ENCODE results near the gene PSMB11.
"Not testable (repeated sequence)": the region's sequence is repeated elsewhere in the genome, so short reads cannot be mapped to it uniquely, and the experiment has no call there.

PSMB11 gene, protein sequence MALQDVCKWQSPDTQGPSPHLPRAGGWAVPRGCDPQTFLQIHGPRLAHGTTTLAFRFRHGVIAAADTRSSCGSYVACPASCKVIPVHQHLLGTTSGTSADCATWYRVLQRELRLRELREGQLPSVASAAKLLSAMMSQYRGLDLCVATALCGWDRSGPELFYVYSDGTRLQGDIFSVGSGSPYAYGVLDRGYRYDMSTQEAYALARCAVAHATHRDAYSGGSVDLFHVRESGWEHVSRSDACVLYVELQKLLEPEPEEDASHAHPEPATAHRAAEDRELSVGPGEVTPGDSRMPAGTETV

DNA sequence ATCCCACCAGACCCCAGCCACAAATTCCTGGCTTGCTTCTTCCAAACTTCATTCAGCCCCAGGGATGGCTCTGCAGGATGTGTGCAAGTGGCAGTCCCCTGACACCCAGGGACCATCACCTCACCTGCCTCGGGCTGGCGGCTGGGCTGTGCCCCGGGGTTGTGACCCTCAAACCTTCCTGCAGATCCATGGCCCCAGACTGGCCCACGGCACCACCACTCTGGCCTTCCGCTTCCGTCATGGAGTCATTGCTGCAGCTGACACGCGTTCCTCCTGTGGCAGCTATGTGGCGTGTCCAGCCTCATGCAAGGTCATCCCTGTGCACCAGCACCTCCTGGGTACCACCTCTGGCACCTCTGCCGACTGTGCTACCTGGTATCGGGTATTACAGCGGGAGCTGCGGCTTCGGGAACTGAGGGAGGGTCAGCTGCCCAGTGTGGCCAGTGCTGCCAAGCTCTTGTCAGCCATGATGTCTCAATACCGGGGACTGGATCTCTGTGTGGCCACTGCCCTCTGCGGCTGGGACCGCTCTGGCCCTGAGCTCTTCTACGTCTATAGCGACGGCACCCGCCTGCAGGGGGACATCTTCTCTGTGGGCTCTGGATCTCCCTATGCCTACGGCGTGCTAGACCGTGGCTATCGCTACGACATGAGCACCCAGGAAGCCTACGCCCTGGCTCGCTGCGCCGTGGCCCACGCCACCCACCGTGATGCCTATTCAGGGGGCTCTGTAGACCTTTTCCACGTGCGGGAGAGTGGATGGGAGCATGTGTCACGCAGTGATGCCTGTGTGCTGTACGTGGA lies at the start of gene PSMB11:
Gene PSMB11, plus strand, starts transcription at position 51 of the 804 bp plus-strand sequence. Its CDS starts 14 bp downstream, at position 65.
- DNase-seq (ENCODE audit: low read depth), result no peak

DNA sequence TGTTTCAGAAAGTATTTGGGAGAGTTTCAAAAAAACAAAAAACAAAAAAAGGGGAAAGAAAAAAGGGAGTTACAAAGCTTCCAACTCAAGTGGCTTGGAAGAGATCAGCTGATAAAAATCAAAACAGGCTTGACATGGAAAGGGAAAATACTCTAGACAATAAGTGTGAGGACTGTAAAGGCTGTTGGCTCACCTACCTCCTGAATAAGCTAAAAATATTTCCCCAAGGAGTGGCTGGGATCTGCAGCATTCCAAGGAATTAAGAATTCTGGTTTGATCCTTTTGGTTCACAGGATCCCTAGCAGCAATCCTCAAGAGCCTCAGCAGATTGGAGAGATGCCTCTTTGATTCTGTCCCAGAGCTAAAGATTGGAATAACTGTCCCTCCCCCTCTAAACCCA lies 48.5 kb upstream of the PSMB11 start:
- no peak for DNase-seq (ENCODE audit: low read depth)

DNA sequence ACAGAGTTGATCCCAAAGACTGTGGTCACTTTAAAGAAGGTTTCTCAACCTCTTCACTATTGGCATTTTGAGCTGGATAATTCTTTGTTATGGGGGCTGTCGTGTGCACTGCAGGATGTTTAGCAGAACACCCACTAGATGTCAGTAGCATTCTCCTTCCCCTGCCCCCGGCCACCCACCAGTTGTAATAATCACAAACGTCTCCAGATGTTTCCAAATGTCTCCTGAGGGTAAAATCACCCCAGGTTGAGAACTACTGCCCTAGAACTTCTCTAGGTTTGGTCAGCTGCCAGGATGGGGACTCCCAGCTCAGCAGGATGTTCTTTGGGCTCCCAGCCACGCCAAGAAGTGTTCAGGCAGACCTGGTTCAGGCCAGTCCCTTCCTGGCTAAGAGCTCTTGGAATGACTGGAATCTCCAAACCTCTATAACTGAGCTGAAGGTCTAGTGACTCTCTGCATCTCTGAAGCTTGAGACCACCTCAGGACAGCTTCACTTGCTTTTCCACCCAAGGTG lies 47.2 kb upstream of the PSMB11 start:
- no peak for DNase-seq (ENCODE audit: low read depth)

DNA sequence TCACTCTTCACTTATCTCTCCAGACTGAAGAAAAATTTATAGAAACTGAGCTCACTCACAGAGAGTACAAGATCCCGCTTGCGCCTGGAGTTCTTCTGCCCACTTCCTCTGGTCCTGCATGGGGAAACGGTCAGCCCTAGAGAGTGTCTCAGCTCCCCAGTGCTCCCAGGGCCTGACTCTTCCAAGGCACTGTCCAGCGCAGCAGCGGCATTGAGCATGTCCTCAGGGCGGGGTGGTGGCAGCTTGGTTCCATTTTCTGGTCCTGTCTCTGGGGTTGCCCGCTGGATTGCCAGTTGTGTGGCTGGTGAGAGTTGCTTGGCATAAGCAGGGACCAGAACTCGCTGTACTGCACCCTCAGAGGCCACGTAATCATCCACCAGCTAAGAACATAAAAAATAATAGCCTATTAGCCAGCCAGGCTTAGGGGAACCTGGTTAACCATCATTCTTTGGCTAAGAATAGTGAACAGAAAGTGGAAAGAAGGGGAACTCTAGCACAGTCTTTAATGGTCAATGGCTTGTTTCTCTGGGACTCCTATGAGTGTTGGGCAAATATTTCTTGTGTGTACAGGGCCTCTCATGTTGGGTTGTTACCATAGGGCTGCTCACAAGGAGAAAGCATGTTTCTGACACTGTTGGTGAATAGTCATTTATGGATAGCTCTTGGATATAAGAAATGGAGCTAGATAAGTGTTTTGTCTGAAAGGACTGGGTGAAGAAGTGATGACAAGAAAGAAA lies 46.0 kb upstream of the PSMB11 start:
- DNase-seq (ENCODE audit: low read depth), result no peak

DNA sequence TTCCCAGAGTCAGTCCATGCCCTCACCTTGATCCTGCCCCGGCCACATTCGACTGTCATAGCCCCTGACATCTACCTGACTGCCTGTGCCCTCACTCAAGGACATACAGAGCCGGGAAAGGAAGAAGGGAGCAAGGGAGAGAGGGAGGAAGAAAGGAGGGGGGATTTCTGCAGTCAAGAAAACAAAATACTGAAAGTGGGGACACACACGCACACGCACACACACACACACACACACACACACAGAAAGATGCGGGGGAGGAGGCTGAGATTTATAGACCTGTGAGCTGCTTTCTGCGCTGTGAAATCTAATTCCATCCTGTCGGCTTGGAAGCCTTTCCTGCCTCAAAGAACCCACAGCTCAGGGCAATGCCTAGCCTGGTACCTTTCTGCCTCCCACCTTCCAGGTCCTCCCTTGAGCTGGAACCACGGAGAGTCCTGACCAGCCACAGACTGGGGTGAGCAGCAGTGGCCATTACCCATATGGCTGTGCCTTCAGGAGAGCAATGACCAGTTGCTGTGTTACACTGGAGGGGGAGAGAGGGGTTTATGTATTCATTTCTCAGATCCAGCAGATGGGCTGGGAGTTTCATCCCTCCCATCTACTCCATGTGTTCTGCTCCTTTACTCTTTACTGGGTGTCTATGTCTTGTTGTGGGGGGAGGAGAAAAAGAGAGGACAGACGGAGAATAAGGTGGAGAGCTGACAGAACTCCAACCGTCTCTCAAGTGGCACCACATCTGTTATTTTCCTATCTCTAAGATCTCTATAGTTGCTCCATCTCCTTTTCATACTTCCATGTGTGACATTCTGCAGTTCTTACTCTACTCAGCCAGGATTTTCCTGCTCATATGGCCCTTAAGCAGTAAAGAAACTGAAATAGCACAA lies 45.0 kb upstream of the PSMB11 start:
- no peak for DNase-seq (ENCODE audit: low read depth)

DNA sequence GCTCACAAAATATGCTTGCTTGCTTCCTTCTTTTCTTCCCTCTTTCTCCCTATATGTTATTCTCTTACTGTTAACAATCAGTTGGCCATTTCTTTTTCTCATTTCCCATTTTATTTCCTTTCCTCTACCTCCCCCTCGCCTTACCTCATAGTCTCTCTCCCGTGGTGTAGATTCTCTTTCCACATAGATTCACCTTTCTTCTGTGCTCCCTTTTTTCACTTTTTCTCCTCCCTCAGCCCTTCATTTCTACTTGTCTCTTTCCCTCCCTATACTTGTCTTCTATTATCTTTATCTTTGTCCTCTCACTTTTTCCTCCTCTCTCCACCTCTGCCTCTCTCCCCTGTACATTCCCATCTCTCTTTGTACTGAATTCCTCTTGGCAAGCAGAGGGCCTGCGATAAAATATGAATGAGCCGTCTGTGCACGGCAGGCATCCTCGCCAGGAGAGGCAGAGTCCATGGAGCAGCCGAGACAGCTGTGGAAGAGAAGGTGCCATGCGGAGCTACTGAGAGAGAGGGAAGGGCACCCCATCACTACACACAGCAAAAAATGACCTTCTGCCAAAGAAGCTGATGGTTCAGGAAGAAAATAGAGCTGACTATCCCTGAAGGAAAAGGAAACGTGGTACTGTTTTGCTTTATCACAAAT lies 44.2 kb upstream of the PSMB11 start:
- DNase-seq (ENCODE audit: low read depth), result no peak

DNA sequence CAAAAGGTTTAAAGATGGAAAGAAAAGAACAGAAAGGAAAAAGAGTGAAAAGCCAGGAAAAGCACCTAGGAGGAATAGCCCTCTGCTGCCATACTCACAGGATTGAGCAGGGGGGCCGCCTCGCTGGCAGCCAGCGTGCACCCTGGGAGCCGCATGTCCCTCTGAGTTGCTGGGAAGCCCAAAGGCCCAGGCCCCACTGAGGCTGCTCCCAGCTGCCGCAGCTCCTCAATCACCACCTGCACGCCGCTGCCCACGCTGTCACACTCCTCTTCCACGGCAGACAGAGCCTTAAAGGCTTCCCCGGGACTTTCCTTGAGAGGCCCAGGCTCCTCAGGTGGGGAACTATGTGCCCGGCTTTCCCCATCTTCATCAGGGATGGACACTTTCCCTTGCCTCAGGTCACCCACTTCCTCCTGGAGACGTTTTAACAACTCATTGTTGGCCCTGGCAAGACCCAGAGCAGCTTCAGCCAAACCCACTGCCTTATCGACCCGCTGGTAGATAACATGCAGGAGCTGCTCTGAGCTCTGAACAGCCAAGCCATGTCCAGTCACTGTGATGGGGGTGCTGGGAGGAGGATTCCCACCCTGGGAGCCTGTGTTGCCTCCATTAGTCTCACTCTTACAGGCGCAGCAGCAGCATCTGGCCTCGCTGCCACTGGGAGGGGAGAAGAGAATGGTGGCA lies 43.5 kb upstream of the PSMB11 start:
- DNase-seq (ENCODE audit: low read depth), result no peak

DNA sequence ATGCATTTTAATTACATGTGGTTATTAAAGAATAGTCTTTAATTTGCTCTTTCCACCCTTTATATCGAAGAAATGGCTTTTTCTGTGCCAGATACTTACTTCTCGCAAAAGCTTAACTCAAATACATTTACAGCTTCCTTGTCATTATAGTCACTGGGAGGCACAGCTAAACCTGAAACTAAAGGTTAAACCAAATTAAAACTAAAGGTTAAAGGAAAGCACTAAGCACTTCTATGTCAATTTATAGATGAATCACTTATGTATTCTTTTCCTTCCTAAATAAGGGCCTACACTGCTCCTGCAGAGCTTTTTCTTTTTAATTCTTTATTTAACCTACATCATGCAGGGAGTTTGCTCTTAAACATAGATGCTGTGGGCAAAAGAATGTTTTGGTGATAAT lies 41.2 kb upstream of the PSMB11 start:
- no peak for DNase-seq (ENCODE audit: low read depth)

DNA sequence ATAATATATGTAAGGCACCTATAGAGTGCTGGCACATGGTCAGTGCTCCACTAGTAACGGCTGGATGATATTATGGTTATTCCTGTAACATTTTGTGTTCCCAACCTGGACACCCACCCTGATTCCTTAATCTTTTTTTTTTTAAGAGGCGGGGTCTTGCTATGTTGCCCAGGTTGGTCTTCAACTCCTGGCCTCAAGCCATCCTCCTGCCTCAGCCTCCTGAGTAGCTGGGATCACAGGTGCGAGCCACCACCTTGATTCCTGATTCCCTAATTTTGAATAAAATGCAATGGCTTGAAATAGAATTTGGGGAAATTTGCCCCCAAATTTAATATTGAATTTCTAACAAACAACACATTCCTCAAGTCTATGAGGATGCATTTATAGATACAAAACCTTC lies 39.4 kb upstream of the PSMB11 start:
- no peak for DNase-seq (ENCODE audit: low read depth)

DNA sequence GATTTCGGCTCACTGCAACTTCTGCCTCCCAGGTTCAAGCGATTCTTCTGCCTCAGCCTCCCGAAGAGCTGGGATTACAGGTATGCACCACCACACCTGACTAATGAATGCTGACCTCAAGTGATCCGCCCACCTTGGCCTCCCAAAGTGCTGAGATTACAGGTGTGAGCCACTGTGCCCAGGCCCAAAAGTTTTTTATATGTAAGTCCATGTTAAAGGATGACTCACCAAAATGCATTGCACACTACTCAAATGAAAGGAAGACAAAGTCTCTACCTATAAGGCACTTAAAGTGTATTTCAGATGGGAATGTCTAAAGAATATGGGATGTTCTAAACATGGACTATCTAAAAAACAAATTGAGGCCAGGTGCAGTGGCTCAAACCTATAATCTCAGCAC lies 37.7 kb upstream of the PSMB11 start:
- not testable (repeated sequence) for DNase-seq (ENCODE audit: low read depth)

DNA sequence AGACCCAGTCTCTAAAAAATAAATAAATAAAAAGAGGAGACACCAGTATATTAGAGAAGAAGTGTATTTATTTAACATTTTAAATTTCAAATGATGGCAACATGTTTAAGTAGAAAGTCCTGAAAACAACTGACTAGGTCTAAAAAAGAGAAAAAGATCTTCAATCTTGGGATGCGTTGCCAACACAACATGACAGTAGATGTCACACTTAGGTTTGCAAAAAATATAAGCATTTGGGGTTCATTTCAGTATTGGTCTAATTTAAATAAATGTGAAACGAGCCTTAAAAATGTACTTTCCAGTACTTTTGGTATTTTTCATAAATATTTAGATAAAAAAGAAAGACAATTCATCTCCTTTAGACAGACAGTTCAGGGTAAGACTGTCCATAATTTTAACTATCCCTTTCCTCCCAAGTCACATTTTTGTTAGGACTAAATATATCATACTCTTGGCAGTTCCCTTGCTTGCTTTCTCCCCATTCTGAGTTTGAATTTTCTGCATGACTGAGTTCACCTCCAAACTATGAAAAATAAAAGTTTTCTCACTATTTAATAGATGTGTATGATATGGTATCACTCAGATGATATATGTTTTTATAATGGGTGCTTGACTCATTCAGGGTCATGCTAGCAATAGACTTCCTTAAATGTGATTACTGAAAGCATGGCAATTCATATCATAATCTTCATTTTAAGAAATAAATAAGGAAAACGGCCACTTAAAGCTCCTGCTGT lies 36.4 kb upstream of the PSMB11 start:
- no peak for DNase-seq (ENCODE audit: low read depth)

DNA sequence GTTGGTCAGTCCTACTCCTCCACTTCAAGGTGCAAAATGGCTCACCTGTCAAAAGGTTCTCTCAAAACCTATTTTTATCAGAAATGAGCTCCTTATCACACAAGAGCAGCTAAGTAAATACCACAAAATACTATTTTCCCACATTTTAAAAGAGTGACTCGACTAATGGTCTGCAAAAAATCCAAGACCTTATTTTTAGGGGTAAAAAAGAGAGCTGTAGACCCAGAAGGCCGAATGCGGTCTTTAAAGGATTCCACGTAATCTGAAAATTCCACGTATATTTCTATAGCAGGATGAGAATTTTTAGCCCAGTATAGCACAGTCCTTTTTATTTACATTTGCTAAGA lies 35.9 kb upstream of the PSMB11 start:
- no peak for DNase-seq (ENCODE audit: low read depth)

DNA sequence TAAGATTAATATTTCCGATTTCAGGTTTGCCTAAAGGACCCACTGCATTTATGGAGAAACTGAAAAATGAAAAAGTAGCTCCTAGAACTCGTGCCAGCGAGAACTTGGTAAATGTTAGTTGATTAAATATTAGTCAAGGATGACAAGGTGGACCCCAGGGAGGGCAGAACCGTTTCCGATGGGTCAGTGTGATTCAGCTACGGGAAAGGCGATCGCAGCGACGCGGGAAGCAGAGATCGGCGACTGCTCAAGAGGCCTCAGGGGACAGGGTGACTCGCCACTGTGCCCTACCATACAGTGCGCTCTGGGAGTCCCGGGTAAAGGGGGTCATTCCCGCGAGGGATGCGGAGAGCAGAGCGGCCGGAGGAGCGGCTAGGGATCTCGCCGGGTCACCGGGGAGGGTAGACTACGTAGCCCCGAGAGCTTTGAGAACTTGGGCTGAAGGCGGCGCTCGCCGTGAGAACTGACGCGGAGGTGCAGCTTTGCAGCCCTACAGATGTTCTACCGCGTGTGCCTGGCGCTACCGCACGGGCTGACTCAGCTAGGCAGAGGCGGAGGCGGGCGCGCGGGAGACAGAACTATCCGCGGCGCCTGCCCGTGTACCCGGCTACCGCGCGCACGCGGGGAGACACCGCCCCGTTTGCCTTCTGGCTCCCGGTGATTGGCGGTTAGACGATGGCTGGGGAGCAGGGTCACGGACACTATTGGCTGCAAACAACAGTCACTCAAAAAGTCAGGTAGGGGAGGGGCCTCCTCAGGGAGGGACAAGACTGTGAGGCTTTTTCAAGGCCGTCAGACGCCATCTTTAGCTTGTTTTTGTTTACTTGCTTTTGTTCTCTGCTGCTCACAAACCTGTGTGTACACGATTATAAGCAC lies 35.2 kb upstream of the PSMB11 start:
- DNase-seq (ENCODE audit: low read depth), result peak; percentile 89

DNA sequence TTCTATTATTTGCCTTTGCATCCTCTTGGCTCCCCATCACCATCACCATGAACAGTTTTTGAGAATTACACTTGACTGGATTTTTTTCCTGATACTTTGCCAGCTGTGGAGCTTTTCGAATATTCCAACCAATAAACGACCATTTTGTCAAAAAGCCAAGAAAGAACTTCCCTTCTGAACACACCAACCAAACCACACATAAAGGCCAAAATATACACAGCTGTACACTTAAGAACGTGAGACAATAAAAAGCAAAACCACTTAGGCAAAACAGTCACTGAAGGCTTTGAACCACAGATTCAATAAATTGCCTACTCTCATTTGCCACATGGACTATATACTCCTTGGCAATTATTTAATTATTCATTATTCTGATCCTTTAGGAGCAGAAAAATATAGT lies 33.2 kb upstream of the PSMB11 start:
- DNase-seq (ENCODE audit: low read depth), result no peak

DNA sequence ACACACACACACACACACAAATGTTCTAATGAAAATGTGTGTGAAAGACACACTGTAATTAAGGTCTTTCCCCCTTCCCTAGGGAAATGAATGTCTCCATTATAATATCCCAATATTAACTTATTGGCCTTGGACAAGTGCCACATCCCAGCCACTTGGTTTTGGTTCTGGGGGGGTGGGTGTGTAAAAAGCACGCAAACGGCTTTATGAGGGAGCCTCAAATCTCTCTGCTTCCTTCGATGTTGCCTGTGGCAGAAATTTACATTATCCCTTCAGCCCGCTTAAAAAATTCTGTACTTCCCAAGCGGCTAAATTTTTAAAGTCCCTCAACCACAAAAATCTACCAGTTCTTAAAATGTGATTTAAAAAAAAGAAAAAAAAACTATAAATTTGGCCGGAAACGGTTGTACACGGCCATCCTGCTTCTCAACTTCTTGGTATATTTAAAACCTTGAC lies 32.5 kb upstream of the PSMB11 start:
- DNase-seq (ENCODE audit: low read depth), result no peak

DNA sequence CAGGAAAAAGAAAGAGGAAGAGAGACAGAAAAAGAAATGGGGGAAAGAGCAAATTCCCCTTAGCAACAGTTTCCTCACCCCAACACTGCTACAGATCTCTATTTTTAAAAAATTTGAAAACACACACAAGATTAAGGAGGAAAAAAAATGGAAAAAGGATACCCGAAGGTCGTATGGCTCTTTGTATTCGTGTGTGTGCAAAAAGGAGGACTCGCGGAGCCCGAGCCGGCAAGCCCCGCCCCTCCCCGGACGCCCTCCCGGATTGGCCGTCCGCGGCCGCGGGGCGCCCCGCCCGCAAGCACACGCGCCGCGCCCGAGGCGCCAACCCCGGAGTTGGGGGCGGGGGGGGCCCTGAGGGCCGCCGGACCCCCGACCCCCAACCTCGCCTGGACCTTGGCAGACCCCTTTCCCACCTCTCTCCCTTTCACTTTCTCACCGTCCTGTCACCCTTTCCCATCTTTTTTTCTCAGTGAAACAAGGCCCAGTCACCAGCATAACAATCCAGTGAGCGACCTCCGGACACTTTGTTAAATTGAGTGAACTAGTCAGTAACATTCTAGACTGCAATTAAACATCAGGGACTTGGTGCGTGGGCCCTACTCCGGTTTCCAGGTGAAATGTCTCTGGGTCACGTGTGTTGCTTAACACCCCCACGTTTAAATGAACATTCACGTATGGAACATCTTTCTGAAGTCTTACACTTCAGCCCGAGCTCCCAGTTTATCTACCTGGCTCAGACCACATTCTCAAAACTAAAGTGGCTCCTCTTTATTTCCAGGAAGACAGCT lies 31.9 kb upstream of the PSMB11 start, which contains the start of gene C14orf93:
Gene C14orf93, minus strand, starts transcription at position 205 of the 788 bp plus-strand sequence. CDS start 11,120 bp downstream, outside the sequence.
- DNase-seq (ENCODE audit: low read depth), result peak; percentile 32

DNA sequence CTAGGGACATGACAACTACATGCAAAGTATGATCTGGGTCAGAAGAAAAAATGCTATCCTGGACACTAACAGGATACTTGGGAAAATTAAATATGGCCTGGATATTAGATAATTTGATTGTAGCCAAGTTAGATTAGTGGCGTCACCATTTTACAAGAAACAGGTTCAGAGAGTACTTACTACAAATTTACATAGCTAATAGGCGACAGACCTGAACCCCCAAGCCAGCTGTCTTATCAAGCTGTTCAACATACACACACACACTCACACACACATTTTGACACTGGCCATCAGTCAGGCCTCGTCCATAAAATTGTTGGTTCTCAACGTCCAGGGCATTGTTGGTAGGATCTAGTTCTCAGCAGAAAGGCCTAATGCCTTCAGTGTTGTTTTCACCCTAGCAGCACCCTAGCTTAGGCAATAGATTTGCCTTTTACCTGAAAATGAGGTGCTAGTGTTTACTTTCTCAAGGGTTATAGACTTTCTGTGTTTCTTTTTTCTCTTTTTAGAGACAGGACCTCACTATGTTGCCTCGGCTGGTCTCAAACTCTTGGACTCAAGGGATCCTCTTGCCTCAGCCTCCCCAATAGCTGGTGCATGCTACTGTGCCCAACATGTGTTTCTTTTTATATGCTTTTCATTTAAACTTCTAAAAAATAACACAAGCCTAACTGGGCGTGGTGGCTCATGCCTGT lies 28.8 kb upstream of the PSMB11 start:
- DNase-seq (ENCODE audit: low read depth), result no peak

Data from HS-5 (cell line).